Loucy (cell line): Measurements from ENCODE around the gene CCT8L2.

Source experiments
- EZH2phosphoT487 ChIP-seq: fragments of 200-600 bp; IDR thresholded peaks from 2 replicates; pipeline ENCODE4 v1.6.1; 2018; ENCODE audit warnings: antibody characterized with exemption, mild to moderate bottlenecking, moderate library complexity, borderline replicate concordance
- TF ChIP-seq, protein P1 (sequence below): fragments of 200-600 bp; sonication (generic); conservative IDR thresholded peaks from 2 replicates; pipeline ENCODE4 v1.5.1; 2014; ENCODE audit warnings: mild to moderate bottlenecking, antibody characterized with exemption, low read length

DNA sequence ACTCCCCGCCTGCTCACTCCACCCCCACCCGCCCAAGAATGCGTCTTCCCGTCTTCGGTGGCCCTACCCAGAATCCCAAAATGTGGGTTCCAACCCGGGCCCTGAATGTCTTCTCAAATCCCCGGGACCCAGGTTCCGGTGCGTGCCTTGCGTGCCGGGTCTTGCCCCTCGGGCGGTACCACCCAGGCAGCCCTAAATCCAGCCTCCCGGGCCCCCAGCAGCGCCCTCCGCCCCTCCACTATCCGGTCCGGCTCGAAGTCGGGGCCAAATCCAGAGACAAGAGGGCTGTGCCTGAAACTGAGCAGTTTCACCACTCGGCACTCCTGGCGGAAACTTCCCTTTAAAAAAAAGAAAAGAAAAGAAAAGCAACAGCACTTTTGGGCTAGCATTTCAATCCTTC, 16.3 kb upstream of the CCT8L2 start:
- no peak for TF ChIP-seq EZH2phosphoT487
- TF ChIP-seq, protein P1, sequence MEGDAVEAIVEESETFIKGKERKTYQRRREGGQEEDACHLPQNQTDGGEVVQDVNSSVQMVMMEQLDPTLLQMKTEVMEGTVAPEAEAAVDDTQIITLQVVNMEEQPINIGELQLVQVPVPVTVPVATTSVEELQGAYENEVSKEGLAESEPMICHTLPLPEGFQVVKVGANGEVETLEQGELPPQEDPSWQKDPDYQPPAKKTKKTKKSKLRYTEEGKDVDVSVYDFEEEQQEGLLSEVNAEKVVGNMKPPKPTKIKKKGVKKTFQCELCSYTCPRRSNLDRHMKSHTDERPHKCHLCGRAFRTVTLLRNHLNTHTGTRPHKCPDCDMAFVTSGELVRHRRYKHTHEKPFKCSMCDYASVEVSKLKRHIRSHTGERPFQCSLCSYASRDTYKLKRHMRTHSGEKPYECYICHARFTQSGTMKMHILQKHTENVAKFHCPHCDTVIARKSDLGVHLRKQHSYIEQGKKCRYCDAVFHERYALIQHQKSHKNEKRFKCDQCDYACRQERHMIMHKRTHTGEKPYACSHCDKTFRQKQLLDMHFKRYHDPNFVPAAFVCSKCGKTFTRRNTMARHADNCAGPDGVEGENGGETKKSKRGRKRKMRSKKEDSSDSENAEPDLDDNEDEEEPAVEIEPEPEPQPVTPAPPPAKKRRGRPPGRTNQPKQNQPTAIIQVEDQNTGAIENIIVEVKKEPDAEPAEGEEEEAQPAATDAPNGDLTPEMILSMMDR, result no peak
